Right lobe of liver (tissue), 4 donors: Measurements from ENCODE around the gene IL36G.

ENCODE experiments used
- POLR2A ChIP-seq: fragments of 450-650 bp; IDR thresholded peaks from one replicate; pipeline ENCODE4 v1.6.1; 2017; ENCODE audit warnings: antibody characterized with exemption, mild to moderate bottlenecking
- TF ChIP-seq, protein P1 (sequence below), 4 donors: fragments of 200-600 bp in 3 of 4; fragments of 450-650 bp in 1 of 4; IDR thresholded peaks; one replicate each; pipeline versions ENCODE4 v1.5.1 to v1.8.0; 2016 to 2022; ENCODE audit warnings: antibody characterized with exemption in 4 of 4, mild to moderate bottlenecking in 2 of 4
- donor health status: DM: no; HTN: no; CAD: no.
- donor health status: DM: no; HTN: no; CAD: no.
- donor health status: DM: no; HTN: yes; CAD: no.

DNA sequence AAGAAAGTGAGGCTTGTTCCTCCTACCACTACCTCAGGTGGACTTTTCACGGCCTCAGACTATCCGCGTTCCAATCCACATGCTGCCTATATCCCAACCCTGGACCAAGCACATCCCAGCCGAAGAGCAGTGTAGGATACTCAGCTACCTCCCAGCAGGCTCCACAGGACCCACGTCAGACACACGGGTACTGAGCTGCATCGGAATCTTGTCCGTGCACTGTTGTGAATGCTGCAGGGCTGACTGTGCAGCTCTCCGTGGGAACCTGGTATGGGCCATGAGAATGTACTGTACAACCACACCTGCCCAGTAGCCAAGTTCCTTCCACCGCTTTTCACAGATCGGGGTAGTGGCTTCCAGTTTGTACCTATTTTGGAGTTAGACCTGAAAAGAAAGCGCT lies 44.5 kb upstream of the IL36G start:
- TF ChIP-seq, protein P1, sequence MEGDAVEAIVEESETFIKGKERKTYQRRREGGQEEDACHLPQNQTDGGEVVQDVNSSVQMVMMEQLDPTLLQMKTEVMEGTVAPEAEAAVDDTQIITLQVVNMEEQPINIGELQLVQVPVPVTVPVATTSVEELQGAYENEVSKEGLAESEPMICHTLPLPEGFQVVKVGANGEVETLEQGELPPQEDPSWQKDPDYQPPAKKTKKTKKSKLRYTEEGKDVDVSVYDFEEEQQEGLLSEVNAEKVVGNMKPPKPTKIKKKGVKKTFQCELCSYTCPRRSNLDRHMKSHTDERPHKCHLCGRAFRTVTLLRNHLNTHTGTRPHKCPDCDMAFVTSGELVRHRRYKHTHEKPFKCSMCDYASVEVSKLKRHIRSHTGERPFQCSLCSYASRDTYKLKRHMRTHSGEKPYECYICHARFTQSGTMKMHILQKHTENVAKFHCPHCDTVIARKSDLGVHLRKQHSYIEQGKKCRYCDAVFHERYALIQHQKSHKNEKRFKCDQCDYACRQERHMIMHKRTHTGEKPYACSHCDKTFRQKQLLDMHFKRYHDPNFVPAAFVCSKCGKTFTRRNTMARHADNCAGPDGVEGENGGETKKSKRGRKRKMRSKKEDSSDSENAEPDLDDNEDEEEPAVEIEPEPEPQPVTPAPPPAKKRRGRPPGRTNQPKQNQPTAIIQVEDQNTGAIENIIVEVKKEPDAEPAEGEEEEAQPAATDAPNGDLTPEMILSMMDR (IDR thresholded peaks at IDR 0.05) = no peak
- no peak for TF ChIP-seq POLR2A
